GM18505 (cell line): ENCODE results near the gene DYRK3.

Experiments
- ATAC-seq: cut with Tn5 transposase; IDR thresholded peaks from one replicate; pipeline ENCODE4 v1.9.1; 2021; ENCODE audit not compliant: unreplicated experiment
- POLR2A ChIP-seq: IDR thresholded peaks from 4 replicates; pipeline ENCODE4 v1.6.1; 2011; ENCODE audit warnings: borderline replicate concordance; ENCODE audit not compliant: insufficient read depth, insufficient read length; ENCODE audit errors: extremely low read depth

Gene DYRK3

DNA sequence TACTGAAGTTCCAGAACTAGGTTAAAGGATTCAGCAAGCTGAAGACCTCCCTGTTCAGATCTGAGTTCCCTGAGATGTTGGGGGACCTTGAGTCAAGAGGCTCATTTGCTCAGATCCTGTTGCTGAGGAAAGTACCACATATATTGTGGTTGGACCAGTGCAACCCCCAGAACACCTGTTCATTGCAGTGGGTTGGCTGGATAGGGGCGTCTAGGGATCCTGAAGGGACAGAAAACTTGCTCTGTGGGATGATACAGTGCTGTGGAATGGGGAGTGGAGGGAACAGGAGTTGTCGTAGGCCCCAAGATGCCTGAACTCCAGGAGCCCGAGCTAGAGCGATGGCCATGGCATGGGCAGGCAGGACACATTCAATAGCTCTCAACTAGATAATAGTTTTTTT, 24.8 kb downstream of the DYRK3 start:
- no peak for TF ChIP-seq POLR2A
- ATAC-seq = no peak

DNA sequence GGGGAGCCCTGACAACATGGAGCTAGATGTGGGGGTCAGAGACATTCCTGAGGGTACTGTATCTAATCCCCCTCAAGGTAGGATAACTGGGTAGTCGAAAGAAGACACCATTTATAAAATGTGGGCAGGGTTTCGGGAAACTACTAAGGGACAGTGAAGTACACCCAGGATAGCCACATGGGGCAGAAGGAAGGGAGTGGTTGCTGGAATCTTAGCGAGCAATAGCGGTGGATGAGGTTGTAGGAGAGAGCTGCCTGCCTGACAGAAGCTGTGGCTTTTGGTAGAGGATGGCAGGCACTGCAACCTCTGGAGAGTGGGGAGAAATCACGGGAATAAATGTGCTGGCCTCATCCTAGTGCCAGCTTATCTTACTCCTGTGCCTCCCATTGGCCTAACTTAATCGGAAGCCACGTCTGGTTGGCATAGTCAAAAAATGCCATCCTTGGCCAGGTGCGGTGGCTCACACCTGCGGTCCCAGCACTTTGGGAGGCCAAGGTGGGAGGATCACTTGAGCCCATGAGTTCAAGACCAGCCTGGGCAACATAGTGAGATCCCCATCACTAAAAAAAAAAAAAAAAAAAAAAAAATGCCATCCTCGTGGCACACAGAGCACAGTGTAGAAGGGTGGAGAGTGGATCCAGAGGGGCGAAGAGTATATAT, 26.0 kb downstream of the DYRK3 start:
- no peak for TF ChIP-seq POLR2A
- ATAC-seq = no peak

DNA sequence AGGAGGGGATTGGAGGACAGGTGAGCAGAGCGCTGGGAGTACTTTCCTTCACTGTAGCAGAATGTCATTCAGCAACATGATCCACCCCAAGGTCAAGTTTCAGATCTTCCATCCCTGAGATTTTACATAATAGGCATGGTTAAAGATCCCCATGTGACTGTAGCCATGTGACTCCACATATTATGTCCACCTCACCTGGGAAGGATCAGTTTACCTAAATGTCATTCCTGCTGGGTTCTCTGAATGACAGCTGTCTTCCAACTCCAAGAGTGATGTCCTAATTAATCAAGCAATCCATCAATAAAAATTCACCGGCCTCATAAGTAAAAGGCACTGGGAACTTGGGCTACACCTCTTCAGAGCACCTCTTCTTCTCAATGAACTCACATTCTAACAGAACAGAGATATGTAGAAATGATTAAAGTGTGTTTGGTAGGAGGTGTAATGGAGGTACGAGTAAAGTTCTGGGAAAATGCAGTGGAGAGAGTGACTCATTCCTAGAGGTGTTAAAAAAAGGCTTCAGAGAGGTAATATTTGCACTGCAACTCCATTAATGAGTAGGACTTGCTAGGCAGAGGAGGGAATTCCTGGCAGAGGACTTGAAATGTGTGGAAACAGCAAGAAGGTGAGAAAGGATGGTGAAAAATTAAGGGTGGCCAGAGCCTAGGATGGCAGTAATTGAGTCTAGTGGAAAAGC, 27.2 kb downstream of the DYRK3 start:
- no peak for ATAC-seq
- no peak for TF ChIP-seq POLR2A

DNA sequence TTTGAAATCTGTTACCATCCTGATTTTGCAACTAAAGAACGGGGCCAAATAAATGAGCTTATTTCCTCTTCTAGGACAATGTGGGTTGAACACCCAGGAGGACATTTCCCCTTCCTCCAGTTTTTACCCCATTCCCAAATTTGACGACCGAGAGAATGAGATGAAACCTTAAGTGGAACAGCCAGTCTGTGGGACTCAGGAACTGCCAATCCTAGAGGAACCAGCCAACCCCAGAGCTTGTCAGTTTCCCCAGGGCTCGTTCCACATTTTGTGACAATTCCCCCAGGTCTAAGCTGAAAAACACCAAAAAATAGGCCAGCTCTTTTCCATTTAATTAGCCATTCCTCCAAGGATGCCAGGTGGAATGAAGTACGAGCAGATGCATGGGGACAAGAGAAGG, 28.0 kb downstream of the DYRK3 start:
- ATAC-seq = no peak
- TF ChIP-seq POLR2A = no peak

DNA sequence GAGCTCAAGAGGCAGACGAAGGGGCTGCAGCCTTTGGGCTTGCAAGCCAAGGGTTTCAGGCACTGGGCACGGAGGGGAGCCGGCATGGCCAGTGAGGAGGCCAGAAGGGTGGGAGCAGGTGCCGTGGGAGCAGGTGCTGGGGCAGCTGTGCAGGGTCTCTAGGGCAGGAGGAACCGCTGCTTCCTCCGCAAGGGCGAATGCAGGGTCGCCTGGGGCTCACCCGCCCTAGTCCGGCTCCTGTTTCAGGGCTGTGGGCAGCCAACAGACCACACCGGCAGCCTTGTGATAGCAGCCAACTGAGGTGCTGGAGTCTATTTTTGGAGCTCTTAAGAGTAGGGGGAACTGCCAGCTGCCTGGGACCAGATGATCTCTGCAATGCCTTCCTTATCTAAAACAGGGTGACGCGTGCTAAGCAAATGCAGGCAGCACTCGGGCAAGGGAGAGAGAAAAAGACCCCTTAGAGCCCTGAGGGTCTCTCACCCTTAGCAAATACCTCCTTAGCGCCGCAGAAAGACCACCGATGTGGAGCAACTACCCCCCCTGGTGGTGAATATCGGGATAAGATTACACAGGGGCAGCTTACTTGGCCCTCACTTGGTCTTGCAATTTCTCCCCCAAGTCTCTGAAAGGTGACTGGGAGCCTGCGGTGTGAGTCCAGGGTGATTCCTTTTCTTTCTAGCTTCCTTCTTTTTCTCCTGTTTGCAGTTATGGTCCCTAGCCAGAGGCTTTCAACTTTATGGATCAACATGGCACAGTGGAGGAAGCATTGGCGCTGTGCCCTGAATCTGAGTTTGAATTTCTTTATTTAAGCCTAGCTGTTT, 28.7 kb downstream of the DYRK3 start:
- no peak for ATAC-seq
- TF ChIP-seq POLR2A = no peak

DNA sequence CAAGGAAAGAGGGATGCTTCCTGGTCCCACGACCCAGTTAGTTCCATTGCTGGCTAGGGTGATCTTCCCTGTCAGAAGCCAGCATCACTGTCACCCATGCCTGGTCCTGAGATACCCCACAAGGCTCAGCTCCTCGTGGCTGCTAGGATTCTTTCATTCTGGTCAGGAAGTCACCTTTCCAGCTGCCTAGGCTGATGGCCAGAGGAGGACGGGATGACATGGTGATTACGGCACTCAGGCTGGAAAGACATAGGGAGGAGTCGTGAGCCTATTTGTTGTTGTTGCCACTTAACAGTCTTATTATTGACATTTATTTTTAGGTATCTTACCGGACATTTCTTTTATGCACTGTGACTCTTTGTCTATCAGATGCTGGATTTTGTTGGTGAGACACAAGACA, 29.4 kb downstream of the DYRK3 start:
- ATAC-seq = no peak
- TF ChIP-seq POLR2A = no peak

DNA sequence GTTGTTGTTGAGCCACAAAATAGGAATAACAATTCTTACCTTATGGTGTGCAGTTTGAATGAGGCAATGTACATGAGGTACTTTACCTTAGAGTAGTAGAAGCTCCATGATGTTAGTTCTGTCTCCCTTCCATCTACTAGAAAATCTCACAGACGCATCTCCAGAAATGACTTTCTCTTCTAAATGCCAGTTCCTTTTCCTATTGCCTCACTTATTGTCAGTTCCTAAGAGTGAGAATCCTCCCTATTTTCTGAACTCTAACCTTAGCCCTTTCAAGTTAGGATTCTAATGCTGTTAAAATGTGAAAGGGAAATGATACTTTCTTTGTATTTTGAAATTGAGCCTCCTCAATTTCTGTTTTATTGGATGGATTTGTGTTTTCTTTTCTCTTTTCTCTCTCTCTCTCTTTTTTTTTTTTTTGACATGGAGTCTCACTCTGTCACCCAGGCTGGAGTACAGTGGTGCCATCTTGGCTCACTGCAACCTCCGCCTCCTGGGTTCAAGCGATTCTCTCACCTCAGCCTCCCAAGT, 30.8 kb downstream of the DYRK3 start:
- no peak for ATAC-seq
- TF ChIP-seq POLR2A = no peak

DNA sequence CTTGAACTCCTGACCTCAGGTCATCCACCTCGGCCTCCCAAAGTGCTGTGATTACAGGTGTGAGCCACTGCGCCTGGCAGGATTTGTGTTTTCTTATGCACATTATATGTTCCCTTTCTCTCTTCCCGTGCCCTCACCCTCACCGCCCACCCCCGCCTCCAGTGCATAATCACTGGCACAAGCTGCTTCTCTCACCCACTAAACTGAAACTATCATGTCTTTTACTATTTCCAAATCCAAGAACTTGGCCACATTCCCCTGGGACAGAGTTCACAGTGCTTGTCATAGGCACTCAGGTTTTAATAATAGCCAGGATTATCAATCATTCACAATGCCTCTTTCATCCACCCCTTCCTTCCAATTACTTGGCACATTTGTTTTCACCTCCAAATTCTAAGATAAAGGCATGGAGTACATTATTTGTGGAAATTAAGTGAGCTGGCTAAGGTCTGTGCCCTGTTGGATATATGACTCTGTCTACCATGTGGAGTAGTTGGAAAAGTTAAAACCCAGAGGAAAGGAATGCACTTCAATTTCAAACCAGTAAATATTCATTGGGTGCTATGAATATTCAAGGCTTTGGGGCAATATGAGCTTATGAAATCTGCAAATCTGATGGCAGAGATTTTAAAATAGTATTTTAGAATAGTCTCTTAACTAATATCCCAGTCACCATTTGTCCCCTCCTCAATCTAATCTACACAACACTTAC, 31.8 kb downstream of the DYRK3 start:
- ATAC-seq = no peak
- TF ChIP-seq POLR2A = no peak

DNA sequence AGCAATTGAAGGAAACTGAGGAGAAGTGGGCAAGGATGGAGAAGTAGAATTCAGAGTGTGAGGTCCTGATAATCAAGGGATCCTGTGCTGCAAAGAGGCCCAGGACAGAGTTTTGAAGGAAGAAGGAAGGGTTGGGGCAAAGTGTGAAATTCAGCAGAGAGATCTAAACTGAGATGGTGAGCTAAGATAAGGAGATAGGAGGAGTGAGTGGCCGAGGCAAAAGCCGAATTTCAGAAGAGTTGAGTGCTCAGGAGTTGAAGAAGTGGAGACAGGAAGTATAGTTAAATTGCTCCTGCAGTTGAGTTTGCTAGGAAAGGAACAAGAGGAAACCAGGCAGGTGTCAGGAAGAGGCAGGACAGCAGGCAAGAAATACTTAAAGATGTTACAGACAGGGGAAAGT, 33.0 kb downstream of the DYRK3 start:
- TF ChIP-seq POLR2A = no peak
- ATAC-seq = no peak

DNA sequence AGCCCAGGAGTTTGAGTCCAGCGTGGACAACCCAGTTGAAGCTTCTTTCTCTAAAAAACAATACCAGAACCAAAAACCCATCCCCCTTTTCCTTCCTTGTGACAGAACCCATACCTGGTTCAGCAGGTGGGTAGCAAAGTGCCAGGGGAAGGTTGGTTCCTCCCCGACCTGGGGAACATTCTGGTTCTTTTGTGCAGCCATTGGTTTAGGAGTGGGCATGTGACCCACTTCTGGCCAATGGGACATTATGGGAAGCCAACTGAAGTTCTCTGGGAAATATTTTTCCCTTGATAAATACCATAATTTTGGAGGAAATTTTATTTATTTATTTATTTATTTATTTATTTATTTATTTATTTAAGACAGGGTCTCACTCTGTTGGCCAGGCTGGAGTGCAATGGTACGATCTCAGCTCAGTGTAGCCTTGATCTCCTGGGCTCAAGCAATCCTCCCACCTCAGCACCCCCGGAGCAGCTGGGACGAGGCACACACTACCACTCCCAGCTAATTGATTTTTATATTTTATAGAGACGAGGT, 33.6 kb downstream of the DYRK3 start:
- no peak for TF ChIP-seq POLR2A
- no peak for ATAC-seq

DNA sequence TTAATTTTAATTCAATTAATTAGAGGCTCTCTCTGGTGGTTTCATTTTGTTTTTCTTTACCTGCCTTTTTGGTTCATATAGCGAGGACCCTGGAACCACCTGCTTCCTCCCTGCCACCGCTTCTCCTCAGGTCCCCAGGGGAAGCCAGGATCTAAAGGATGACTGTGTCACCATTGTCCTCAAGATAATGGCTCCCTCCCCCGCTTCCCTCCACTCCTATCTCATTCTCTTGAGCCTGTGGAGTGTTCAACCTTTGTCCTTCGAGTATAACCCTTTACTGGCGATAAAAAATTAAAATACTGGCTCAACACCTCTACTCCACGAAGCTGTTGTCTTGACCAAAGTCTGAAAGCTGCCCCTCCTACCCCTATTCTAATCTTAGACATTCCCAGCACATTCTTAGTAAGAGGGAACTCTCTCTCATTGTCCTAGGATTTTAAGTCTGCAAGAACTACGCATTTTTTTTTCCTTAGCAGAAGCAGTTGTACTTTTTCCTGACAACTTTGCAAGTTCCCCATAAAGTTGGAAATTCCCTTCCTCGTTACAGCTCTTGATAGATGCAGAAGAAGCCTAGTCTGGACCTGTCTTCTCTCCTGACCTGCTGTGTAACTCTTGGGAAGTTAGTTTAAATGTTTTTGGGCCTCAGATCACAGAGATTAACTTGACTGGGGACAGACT, 36.8 kb downstream of the DYRK3 start:
- no peak for ATAC-seq
- no peak for TF ChIP-seq POLR2A
